Retinal pigment epithelial cell (primary cell): ENCODE results near the gene FXYD2.

Experiments used
- DNase-seq: peaks from one replicate; pipeline ENCODE4 v3.0.0-alpha.2; 2010; ENCODE audit warnings: low read depth
- H3K4me3 ChIP-seq: 2 replicates; pipeline ENCODE4 v1.5.1; 2011; ENCODE audit warnings: mild to moderate bottlenecking, low read length, control low read depth, moderate library complexity
- TF ChIP-seq, protein P1 (sequence below): conservative IDR thresholded peaks from 2 replicates; pipeline ENCODE4 v1.5.1; 2011; ENCODE audit warnings: low read depth, low read length, control low read depth, inconsistent platforms

Gene FXYD2

DNA sequence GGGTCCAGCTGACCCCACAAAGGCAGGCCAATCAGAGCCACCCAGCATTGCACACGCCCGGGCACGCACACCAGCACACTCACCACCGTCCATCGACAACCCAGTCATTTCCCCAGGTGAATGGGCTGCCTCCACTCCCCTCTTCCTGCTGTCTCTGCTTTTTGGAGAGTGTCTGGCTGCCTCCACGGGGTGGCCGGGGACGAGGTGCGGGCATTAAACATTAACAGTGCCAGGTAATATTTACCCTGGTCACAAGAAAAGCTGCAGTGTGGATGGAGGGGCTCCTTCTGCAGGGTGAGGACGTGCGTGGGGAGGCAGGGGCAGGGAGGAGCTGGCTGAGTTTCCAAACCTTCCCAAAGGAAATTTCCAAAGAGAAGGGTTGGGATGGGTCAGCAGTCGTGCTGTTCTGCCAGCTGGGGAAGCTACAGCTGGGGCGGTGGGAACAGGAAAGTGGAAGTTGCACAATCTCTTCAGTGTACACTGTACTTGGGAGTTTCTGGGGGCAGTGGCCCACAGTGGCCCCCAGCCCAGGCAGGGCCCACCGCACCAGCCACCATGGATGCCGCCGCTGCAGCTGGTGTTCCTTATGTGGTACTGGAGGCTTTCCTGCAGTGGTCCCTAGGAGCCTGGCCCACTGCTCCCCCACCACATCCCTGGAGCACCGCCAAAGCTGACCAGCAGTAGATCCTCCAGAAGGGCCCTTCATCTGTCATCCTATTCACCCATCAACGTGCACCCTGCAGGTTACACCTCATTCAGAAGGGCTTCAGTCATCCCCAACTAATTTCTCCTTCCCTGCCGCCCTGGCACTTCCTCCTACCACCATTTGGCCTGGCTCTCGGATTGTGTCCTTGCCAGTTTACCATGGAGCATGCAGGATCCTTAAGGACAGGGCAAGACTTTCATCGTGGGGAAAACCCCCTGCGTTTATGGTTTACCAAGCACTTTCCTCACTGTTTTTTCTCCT is at the start of gene FXYD2:
Gene FXYD2, minus strand, starts transcription at position 174 of the 967 bp plus-strand sequence. Its CDS starts 66 bp downstream, at position 108.
- TF ChIP-seq, protein P1, sequence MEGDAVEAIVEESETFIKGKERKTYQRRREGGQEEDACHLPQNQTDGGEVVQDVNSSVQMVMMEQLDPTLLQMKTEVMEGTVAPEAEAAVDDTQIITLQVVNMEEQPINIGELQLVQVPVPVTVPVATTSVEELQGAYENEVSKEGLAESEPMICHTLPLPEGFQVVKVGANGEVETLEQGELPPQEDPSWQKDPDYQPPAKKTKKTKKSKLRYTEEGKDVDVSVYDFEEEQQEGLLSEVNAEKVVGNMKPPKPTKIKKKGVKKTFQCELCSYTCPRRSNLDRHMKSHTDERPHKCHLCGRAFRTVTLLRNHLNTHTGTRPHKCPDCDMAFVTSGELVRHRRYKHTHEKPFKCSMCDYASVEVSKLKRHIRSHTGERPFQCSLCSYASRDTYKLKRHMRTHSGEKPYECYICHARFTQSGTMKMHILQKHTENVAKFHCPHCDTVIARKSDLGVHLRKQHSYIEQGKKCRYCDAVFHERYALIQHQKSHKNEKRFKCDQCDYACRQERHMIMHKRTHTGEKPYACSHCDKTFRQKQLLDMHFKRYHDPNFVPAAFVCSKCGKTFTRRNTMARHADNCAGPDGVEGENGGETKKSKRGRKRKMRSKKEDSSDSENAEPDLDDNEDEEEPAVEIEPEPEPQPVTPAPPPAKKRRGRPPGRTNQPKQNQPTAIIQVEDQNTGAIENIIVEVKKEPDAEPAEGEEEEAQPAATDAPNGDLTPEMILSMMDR, result no peak
- DNase-seq, result no peak
- H3K4me3 ChIP-seq, result no peak within 1 kb of the TSS

DNA sequence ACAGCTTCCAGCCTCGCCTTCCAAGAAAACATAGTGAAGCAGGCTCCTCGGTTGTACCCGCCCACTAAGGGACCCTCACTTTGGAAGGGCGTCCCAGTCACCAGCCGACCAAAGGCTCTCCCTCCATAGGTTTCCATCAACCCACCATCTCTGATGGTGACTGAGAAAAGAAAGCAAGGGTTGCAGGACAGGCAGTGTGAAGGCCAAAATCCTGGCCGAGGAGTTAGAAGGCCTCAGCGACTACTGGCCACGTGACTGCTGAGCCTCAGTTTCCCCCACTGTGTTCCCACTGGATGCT is 49.2 kb upstream of the FXYD2 start:
- H3K4me3 ChIP-seq, result no peak overlapping the region
- no peak for DNase-seq
- TF ChIP-seq, protein P1, result no peak

DNA sequence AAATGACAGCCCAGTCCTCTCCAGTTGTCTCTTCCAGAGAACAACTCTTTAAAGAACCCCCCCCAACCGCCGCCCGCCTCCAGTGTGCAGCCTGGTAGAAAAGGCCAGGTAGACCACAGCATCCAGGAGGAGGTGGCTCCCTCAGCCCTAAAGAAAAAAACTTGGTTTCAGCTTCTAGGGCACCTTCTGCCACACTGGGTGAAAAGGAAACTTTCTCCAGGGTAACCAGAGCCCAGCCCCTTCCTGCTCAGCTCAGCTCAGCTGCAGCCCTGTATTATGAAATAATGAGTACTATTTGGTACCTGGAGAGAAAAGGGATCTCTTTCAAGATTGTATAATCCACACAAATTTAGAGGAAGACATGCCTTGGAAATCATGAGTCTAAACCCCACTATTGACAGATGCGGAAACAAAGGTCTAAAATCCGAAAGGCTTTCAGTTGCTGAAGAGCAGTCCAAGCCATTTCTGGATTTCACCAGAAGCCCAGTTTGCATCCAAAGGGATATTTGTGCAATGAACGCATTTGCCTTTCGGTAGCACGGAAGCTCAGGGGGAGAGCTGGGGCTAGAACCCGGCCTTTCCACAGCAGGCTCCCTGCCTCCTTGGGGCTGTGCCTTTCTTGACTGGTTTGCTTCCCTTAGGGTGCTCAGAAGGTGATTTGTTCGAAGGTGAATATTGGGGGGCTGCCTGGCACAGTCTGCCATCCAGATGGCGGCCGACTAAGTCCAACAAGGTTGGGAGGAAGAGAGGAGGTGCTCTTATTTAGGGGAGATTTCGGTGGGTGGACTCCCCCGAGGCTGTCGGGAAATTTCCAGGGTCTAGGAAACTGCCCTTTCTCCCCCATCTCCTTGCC is 48.7 kb upstream of the FXYD2 start:
- no peak for DNase-seq
- TF ChIP-seq, protein P1, result no peak
- H3K4me3 ChIP-seq, result no peak overlapping the region

DNA sequence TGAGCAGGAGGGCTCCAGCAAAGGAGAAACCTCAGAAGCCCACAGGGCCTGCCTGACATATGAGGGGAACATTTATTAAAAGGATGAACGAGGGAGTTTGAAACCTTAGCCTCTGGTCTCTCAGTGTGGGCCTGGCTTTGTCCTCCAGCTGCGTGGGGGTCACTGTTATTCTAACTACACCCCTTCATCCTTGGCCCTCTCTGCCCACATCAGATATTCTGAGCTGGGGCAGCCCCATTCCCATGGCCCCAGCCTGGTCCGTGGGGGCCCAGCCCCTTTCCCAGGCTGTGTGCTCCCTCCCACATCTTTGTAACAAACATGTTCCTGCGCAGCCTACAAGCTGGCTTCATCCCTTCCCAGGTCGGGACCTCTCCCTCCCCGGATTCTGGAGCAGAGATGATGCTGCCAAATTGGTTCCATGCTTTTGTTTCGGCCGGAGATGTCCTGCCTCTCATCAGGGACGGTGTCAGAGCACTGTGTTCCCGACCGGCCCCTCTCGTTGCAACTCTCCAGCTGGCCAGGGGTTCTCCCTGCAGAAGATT is 47.9 kb upstream of the FXYD2 start:
- TF ChIP-seq, protein P1, result no peak
- no peak overlapping the region for H3K4me3 ChIP-seq
- DNase-seq, result no peak

DNA sequence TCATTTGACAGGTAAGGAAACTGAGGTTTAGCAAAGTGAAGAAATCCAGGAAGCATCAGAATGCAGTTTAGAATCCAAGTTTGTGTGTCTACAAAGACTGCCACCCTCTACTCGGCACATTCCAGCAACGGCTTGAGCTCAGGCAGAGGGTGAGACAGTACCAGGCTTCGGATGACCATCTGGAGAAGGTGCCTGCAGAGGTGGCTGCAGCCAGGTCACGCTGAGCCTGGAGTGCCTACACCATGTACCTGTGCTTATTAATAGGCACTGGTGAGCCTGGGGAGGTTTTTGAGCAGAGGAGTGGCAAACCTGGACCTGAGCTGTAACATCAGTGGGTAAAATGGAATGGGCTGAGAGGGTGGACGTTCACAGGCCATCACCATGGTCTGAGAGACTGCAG is 47.2 kb upstream of the FXYD2 start:
- TF ChIP-seq, protein P1, result no peak
- no peak overlapping the region for H3K4me3 ChIP-seq
- DNase-seq, result no peak

DNA sequence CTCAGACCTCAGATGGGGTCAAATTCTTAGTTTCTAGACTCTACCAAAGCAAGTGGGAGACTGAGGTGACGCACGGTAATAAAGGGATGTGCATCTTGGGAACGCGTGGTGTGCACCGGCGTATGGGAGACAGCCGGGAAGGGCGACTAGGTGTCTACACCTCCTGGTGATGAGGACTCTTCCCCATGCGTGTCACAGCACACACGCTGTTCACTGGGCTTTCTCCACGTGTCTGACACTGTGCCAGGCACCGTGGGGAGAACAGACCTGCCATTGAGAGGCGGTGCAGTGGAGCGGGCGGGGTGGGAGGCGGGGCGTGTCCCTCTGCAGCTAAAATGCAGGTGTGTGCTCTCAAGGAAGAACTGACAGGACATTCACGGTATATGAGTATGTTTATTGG is 46.6 kb upstream of the FXYD2 start:
- DNase-seq, result no peak
- TF ChIP-seq, protein P1, result no peak

More for the DNA sequence above, 46.6 kb upstream of the FXYD2 start:
- H3K4me3 ChIP-seq, result no peak overlapping the region
